Skin epidermis (tissue), 12 donors: Measurements from ENCODE around the gene ZNF626.
"Not testable (repeated sequence)": the region's sequence is repeated elsewhere in the genome, so short reads cannot be mapped to it uniquely, and the experiment has no call there.

ENCODE experiments used
- H3K27ac ChIP-seq, 21 experiments: fragments of 200-600 bp; sonication (generic) in 11 of 21; one replicate each; pipeline ENCODE4 v1.5.0; 2020; ENCODE audit warnings: mild to moderate bottlenecking in 3 of 21, inconsistent platforms in 2 of 21, moderate library complexity in 2 of 21
- H3K4me3 ChIP-seq, 7 experiments: fragments of 200-600 bp; sonication (generic) in 2 of 7; one replicate each; pipeline ENCODE4 v1.5.0; 2020; ENCODE audit warnings: inconsistent platforms in 2 of 7, mild to moderate bottlenecking in 2 of 7, moderate library complexity in 1 of 7

Gene ZNF626

GRCh38 chr19:20661150-20661819 is at the start of gene ZNF626:
ZNF626 (minus strand) TSS chr19:20661571; CDS start chr19:20661446, 125 bp downstream.
- Histone ChIP-seq H3K27ac (peak within 1 kb of the TSS; percentile 56 to 92 (median 86)), H3K4me3 (peak within 1 kb of the TSS; percentile 44 to 73 (median 59))

- H3K27ac ChIP-seq: no peak overlapping the region
- no peak overlapping the region for H3K4me3 ChIP-seq
Observed at GRCh38 chr19:20669263-20669662, 7.9 kb upstream of the ZNF626 start.

GRCh38 chr19:20667281-20667680 is 5.9 kb upstream of the ZNF626 start:
- H3K27ac ChIP-seq: no peak overlapping the region
- no peak overlapping the region for H3K4me3 ChIP-seq

- H3K27ac ChIP-seq: peak overlapping the region in 11 of 21 experiments; percentile 3 to 64 (median 25)
- H3K4me3 ChIP-seq: no peak overlapping the region
Observed at GRCh38 chr19:20664901-20665781, 3.8 kb upstream of the ZNF626 start.

GRCh38 chr19:20664475-20664874 is 3.1 kb upstream of the ZNF626 start:
- H3K4me3 ChIP-seq: not testable (repeated sequence)
- H3K27ac ChIP-seq: peak overlapping the region in 4 of 21 experiments; percentile 19 to 64 (median 39)

- H3K4me3 ChIP-seq: no peak overlapping the region
- H3K27ac ChIP-seq: no peak overlapping the region
Observed at GRCh38 chr19:20662421-20663105, 1.2 kb upstream of the ZNF626 start.

GRCh38 chr19:20660473-20661140 is 764 bp downstream of the ZNF626 start:
- peak overlapping the region; percentile 44 to 73 (median 59) for H3K4me3 ChIP-seq
- peak overlapping the region; percentile 56 to 92 (median 86) for H3K27ac ChIP-seq

GRCh38 chr19:20640545-20640944 is 20.8 kb downstream of the ZNF626 start:
- Histone ChIP-seq H3K4me3 (no peak overlapping the region), H3K27ac (no peak overlapping the region)

GRCh38 chr19:20640023-20640422 is 21.3 kb downstream of the ZNF626 start:
- no peak overlapping the region for H3K4me3 ChIP-seq
- no peak overlapping the region for H3K27ac ChIP-seq

GRCh38 chr19:20624560-20624959 is 36.8 kb downstream of the ZNF626 start:
- H3K4me3 ChIP-seq, H3K27ac ChIP-seq: not testable (repeated sequence)

GRCh38 chr19:20616071-20616470 is 45.3 kb downstream of the ZNF626 start:
- no peak overlapping the region for H3K4me3 ChIP-seq

GRCh38 chr19:20614971-20615370 is 46.4 kb downstream of the ZNF626 start:
- H3K4me3 ChIP-seq: not testable (repeated sequence)

More at GRCh38 chr19:20616071-20616470, 45.3 kb downstream of the ZNF626 start:
- no peak overlapping the region for H3K27ac ChIP-seq

GRCh38 chr19:20612711-20613316 is 48.6 kb downstream of the ZNF626 start:
- H3K4me3 ChIP-seq: peak overlapping the region in 2 of 7 experiments; percentile 4 to 19
- H3K27ac ChIP-seq: no peak overlapping the region

More at GRCh38 chr19:20614971-20615370, 46.4 kb downstream of the ZNF626 start:
- not testable (repeated sequence) for H3K27ac ChIP-seq

GRCh38 chr19:20611866-20612265 is 49.5 kb downstream of the ZNF626 start:
- no peak overlapping the region for H3K27ac ChIP-seq
- H3K4me3 ChIP-seq: no peak overlapping the region

GRCh38 chr19:20607943-20608342 is 53.4 kb downstream of the ZNF626 start:
- Histone ChIP-seq H3K4me3 (no peak overlapping the region), H3K27ac (no peak overlapping the region)
